HG03378 (cell line): ENCODE data around the gene COX18.

Source experiments
- ATAC-seq: cut with Tn5 transposase; IDR thresholded peaks from one replicate; pipeline ENCODE4 v1.9.1; 2021; ENCODE audit warnings: mild to moderate bottlenecking, moderate library complexity; ENCODE audit not compliant: unreplicated experiment

COX18 gene, protein sequence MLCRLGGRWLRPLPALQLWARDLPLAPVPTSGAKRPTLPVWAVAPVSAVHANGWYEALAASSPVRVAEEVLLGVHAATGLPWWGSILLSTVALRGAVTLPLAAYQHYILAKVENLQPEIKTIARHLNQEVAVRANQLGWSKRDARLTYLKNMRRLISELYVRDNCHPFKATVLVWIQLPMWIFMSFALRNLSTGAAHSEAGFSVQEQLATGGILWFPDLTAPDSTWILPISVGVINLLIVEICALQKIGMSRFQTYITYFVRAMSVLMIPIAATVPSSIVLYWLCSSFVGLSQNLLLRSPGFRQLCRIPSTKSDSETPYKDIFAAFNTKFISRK

DNA sequence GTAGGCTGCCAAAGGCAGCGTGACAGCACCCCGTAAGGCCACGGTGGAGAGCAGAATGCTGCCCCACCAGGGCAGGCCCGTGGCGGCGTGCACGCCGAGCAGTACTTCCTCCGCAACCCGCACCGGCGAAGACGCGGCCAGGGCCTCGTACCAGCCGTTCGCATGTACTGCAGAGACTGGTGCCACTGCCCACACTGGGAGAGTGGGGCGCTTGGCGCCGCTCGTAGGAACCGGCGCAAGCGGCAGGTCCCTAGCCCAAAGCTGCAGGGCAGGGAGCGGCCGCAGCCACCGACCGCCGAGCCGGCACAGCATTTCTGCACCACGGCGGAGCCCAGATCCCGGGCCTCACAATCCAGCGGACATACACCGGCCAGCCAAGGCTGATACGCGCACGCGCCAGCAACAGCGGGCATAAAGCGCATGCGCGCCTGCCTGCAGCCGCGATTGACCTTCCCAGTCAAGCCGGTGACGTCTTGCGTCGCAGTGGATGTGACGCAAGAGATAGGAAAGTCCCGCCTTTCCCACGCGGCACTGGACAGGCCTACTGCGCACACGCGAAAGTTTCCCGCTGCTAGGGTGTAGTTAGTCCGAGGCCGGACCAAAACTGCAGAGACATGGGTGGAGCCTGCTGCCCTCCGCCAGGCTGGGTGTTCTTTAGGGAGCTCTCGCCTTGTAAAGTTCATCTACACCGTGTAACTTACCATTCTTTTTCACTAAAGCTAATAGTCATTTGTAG is at the start of gene COX18:
Gene COX18, minus strand, starts transcription at position 379 of the 736 bp plus-strand sequence. Its CDS starts 67 bp downstream, at position 312.
- peak; percentile 85 for ATAC-seq

DNA sequence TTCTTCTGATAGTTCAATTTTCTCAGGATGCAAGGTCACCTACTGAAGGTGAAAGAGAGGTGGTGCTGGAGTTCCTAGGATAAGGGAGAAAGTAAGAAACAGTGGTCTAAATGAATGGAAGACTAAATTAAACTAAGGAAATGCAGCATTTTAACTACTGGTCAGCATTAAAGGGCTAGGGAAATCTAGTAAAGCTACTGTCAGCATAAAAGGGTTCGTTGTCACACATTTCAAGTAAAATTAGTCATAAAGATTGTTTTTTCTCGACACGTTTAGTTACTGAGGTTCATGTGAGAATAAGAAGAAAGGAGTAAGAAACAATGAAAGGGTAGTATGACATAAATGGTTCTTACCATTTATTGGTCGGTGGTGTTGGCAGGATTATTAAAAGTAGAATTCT is 40.0 kb upstream of the COX18 start:
- no peak for ATAC-seq

DNA sequence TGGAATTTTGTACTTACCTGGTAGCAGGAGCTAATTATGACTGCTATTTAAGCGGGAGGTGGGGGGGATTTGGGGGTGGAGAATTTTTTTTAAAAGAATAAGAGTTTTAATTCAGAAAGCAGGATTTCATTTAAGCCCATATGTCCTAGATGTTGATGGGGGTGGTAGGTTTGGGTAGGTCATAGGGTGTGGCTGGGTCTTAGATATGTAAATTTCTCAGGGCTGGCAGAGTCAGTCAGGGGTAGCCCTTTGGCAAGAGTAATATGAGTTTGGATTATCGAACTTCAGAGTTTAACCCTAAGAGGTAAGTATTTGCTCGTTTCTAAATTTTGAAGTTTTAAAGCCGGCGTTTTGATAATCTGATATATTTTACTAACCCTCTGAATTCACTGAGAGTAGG is 35.2 kb upstream of the COX18 start:
- ATAC-seq, result no peak

DNA sequence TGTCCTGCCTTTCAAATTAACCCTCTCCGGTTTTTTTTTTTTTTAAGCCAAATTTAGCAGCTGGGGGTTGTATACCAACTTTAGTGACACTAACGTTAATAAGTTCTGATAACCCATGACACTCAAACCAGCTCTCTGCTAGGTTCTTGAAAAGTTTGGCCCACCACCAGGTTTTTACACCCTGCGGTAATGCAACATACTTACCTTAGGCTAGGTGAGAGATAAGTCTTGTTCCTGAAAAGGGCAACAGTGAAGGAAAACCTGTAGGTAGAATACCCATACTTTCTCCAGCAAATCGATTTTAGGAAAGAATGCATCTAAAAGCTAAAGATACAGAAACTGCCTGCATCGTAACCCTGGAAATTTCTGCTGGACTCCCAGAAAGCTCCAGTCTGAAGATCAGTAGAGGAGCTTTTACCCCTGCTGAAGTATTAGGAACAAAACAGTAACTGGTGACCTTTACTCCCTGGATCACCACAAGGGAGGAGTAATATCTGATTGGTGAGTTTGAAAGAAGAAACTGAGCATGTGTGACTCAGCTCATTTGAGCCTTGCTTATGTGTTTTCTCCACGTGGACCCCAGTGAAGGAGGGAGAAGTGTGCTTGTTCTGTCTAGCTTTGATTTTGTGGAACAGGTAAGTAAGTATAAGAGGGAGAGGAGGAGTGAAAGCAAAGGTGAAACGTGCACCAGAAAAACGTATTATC is 34.4 kb upstream of the COX18 start:
- no peak for ATAC-seq

DNA sequence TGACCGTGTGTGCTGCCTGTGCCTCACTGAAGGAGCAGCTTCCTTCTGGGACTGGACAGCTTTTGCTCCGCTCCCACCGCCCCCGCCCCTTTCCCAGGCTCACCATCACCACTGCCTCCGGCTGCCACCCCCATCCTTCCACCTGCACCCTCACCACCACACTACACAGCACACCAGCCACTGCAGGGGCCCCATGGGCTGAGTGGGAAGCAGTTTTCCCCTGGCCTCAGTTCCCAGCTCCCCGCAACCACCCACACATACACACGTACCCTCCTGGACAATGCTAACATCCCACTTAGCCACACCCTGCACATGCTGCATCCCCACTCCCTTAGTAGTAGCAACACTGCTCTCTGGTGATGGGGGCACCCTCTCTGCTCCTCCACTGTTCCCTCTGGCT is 29.6 kb upstream of the COX18 start:
- no peak for ATAC-seq

DNA sequence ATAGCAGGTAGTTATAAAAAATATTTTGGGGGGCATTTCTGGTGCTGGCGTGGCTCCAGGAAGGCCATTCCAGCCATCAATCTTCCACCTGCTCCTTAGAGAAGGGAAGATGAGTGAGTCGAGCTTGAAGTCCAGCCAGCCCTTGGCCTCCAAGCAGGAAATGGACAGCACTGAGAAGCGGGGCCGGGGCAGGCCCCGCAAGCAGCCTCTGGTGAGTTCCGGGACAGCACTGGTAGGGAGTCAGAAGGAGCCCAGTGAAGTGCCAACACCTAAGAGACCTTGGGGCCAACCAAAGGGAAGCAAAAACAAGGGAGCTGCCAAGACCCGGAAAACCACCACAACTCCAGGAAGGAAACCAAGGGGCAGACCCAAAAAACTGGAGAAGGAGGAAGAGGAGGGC is 29.2 kb upstream of the COX18 start:
- ATAC-seq, result no peak

DNA sequence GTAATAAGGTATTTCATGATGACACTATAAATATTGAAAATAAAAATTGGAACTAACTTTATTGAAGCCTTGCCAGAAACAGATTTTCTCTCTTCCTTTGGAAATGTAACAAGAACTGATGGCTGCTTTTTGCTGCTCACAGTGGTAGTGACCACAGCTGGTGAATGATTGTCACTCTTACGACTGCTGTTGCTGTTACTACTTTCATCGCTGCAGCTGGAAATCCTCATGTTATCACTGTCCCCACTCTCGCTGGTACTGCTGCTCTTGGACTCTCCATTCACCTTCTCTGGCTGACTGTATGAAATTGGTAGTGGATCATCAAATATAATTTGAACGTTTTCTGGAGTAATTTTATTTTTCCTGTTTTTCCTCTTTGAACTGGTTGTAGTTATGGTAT is 28.5 kb upstream of the COX18 start:
- ATAC-seq, result no peak

DNA sequence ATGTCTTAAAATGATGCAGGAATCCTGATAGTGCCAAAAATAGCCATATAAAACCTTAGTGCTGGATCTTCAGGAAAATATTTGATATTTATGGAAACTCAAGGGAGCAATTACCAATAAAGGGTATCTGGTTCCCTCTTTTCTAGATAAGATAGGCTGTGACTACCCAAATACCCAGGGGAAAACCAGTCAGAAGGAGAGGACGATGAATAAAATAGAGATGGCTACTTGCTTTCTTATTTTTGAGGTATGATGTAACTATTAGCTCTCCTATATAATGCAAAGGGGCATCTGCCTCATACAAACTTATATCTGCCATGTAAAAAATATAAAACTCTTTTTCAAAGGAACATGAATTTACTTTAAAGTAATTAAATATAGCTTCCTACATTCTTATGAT is 23.4 kb upstream of the COX18 start:
- ATAC-seq, result no peak

DNA sequence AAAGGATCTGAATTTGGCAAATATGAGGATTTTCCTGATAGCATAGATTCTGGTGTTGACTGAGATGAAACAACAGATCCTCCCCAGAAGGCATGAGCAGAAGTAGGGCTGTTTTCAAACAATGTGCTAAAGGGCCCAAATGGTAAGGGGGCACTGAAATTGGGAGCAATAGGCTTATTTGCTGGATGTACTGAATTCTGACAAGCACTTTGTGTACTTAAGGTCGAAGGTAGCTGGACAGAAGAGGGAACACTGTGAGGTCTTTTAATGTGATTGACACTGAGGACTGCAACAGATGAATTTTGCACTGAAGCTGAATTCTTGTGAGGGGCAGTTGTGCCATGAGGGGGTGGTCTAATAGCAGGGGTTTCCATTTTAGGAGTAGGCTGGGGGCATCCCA is 21.2 kb upstream of the COX18 start:
- no peak for ATAC-seq

DNA sequence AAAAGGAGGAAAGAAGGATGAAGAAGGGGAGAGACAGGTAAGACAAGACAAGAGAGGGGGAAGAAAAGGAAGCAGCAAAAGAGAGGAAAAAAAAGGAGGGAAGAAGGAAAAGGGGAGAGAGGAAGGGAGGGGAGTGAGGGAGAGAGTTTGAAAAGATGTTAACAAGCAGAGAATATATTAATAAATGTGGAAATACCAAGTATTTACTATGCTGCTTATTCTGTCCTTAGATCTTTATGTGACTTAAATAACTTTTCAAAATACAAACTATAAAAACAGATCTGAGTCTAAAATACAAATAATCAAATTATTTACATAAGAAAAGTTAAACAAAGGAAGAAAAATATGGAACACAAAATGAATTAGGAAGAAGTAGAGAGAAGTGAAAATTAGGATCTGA is 18.4 kb upstream of the COX18 start:
- ATAC-seq, result no peak

DNA sequence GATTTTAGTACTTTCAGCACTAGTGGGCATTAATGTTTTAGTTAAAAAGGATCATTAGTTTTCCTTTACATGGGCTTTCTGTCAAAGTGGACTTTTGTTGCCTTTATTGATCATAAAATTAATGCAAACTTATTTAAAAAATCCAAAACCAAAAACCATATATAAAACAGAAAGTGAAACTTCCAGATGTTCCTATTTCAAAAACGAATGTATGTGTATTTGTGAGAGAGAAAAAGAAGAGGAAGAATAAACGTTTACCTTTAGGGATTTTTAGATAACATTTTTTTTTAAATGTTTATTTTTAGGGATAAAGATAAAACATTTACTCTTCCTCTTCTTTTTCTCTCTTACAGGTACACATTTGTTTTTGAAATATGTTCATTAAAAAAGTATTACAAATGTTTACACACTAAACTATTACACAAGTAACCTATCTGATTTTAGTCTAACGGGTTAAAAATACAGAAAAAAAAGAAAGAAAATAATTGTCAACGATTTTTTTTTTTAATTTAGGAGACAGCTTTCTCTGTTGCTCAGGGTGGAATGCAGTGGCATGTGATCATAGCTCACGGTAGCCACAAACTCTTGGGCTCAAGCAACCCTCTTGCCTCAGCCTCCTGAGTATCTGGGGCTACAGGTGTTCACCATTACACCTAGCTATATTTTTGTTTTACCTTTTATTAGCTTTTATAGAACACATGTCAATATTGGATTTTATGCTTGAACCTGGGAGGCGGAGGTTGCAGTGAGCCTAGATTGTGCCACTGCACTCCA is 16.8 kb upstream of the COX18 start:
- ATAC-seq, result no peak

DNA sequence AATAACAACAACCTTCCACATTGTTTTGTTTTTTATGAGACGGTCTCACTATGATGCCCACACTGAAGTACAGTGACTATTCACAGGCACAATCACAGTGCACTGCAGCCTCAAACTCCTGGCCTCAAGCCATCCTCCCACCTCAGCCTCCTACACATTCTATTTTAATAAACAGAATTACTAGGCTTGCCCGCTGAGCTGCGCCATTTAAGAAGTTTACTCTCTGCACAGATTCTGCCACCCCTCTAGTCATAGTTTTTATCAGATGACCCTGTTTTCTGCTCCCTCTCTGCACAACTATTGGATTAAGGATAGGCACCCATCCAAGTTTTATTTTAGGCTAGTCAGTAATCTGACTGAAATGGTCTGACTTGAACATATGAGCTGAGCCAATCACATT is 11.3 kb upstream of the COX18 start:
- ATAC-seq, result peak; percentile 52

DNA sequence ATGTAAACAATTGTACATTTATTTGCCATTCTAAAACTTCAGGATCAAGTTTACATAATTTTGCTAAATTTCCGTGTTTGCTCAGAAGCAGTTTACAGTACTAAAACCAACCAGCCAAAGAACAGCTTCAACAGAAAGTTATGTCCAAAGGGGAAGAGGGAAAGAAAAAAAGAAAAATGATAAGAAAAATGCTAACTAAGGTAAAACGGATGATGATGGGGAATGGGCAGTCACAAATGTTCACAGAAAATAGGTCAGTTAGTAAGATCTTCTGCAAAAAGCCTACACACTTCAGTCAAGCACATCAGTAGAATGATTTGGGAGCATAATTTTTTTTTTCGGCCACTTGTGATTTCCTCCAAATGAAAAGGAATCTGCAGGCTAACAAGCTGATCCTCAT is 6.3 kb upstream of the COX18 start:
- no peak for ATAC-seq

DNA sequence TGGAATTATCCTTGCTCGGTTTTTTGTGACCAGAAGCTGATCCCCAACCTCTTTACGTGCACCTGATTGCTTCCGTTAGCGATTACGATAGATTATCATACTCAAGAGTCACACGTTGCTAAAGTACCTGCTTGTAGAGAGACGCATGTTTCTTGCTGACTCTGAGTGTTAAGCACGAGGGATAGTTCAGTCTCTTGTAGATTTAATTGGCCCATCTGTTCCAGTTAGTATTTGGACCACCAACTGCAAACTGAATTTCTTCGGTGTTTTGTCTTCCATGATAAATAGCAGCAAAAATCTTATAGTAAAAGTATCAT is 516 bp upstream of the COX18 start:
- ATAC-seq, result peak; percentile 20

DNA sequence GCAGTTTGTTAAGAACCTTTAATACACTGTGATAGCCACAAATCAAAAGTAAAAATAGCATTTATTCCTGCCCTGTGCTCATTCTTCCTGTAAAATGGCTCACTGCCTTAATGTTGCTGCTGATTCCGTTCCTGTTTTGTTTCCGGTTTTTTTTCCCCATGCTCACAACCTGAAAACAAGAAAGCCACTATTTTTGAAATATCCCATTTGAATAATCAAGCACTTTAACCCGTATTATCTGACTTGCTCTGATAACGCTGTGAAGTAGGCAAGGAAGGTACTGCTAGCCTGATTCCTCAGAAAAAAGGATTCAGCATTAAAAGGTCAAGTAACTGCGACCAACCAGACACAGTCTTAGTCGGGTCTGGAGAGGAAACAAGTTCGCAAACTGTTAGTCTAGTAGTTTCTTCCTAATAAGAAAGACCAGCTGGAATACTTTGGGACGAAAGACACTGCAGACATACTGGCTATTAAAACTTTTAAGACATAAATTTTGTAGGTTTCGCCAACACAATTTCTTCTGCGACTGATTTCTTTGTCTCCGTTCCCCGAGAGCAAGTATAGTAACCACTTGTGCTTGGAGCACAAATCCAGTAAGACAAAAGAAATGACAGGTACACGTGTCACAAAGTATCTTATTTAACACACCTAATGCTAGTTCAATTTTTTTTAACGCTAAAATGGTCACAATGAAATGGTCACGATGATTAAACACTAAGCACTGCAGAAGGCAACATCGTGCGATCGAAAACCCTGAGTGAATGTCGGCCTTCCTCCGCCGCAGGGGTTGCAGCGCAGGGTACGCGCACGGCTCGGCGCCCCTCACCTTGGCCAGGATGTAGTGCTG is 802 bp downstream of the COX18 start:
- ATAC-seq, result peak; percentile 3

DNA sequence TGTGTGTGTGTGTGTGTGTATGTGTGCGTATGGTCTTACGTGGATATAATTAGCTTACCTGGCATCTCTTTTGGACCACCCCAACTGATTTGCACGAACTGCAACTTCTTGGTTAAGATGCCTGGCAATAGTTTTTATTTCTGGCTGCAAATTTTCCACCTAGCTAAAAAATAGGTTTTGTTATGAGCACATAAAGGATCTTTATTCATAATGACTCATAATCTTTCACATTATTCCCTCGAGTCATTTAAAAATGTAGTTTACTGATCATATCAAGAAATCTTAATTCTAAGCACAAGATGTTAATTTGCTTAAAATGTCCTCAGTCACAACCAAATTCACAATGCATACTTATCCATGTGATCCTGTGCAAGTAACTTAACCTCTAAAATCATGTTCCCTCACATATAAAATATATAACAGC is 1.5 kb downstream of the COX18 start:
- ATAC-seq, result no peak

DNA sequence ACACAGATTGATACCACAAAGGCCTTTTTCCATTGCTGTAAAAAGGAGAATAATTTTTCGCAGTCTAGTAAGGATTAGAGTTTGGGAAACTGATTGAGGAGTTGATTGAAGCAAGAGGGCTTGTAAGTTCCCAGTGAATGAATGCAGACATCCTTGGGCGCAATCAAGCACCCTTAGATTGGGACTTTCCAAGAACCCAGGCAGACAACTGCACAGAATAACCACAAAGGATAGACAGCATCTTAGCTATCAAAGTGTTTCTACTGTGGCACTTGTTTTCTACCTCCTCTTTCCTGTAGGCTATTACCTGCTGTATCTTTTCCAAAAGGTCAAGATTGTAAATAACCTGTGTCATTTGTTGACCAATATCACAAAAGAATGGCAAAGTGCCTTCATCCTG is 2.6 kb downstream of the COX18 start:
- ATAC-seq, result no peak

DNA sequence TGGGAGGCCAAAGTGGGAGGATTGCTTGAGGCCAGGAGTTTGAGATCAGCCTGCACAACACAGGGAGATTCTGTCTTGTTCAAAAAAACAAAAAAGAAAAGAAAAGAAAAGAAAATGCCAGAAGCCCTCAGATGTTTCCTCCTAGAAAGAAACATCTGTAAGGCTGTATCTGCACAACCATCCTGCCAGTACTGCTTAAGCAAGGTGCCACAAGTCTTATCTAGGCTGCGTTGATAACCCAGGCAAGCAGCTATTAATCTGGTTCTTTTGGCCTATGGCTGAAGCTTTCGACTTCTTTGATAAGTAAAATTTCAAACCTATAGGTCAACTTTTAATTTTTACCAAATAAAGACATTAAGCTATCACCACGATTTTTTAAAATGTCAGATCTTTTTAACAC is 3.1 kb downstream of the COX18 start:
- no peak for ATAC-seq

DNA sequence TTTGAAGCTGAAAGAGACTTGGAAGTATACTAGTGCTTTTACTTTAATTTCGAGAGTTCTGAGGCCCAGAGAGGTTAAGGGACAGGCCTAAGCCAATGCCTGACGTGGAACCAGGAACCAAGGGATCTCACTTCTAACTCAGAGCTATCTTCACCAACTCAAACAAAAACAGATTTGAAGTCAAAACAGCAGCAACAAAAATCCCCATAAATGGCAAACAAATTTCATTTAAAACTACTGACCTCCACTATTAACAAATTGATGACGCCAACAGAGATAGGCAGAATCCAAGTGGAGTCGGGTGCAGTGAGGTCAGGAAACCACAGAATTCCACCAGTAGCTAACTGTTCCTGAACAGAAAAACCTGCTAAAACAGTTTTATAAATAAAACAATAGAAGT is 5.0 kb downstream of the COX18 start:
- ATAC-seq, result no peak

DNA sequence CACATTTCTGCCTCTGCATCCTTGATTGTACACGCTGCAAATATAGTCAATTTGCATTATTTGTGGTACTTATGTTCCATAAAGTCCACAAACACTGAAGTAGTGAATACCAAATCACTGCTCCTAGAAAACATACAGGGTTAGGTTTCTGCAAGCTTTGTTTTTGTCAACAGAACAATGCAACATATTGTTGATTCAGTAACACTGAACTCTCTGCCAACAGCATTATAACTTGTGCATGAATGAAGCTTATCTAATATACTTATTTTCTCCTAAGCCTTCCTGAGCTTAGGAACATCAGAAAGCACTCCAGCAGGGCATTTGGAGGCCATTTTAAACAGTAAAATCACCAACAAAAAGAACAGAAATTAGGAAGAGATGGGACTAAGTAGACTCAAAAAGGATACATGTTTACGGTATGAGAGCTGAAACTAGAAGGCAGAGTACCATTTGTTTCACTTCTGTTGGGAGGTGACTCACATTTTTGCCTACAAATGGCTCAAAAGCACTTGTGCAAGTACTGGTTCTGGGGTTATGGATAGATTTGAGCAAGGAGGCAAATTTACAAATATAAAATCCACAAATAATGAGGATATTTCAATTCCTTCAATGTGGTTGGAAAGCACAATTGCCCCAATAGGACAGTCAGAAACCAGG is 14.1 kb downstream of the COX18 start:
- ATAC-seq, result peak; percentile 68
